Hepatocyte (in vitro differentiated cells): ENCODE measurements around the gene LYZ. TPM values are rescaled to one million over a fixed set of nuclear protein-coding genes. Genes with fewer than 3 reads are reported as not detected.

Source experiments
- DNase-seq: peaks from one replicate; pipeline ENCODE4 v3.0.0-alpha.2; 2016; ENCODE audit warnings: low spot score
- H2AFZ ChIP-seq: fragments of 200-600 bp; sonication (generic); 2 replicates; pipeline ENCODE4 v1.6.0; 2016; ENCODE audit warnings: antibody characterized with exemption, mild to moderate bottlenecking
- H3K27ac ChIP-seq: fragments of 200-600 bp; sonication (generic); 2 replicates; pipeline ENCODE4 v1.5.1; 2016; ENCODE audit warnings: mild to moderate bottlenecking
- H3K27me3 ChIP-seq: fragments of 200-600 bp; sonication (generic); 2 replicates; pipeline ENCODE4 v1.6.1; 2016
- H3K36me3 ChIP-seq: fragments of 200-600 bp; sonication (generic); replicated peaks from 2 replicates; pipeline ENCODE4 v1.5.1; 2016; ENCODE audit warnings: low read depth; ENCODE audit not compliant: insufficient read depth
- H3K4me1 ChIP-seq: fragments of 200-600 bp; sonication (generic); 2 replicates; pipeline ENCODE4 v1.5.1; 2016; ENCODE audit warnings: mild to moderate bottlenecking, moderate library complexity; ENCODE audit not compliant: insufficient read depth
- H3K4me2 ChIP-seq: fragments of 200-600 bp; sonication (generic); 2 replicates; pipeline ENCODE4 v1.6.0; 2016
- H3K4me3 ChIP-seq: fragments of 200-600 bp; sonication (generic); 2 replicates; pipeline ENCODE4 v1.5.1; 2016; ENCODE audit warnings: mild to moderate bottlenecking
- H3K79me2 ChIP-seq: fragments of 200-600 bp; sonication (generic); 2 replicates; pipeline ENCODE4 v1.6.0; 2017; ENCODE audit warnings: mild to moderate bottlenecking
- H3K9me2 ChIP-seq: fragments of 200-600 bp; sonication (generic); replicated peaks from 2 replicates; pipeline ENCODE4 v1.6.0; 2017; ENCODE audit warnings: mild to moderate bottlenecking; ENCODE audit not compliant: insufficient read depth
- H3K9me3 ChIP-seq: fragments of 200-600 bp; sonication (generic); 2 replicates; pipeline ENCODE4 v1.5.1; 2016; ENCODE audit warnings: low read depth, mild to moderate bottlenecking
- H4K20me1 ChIP-seq: fragments of 200-600 bp; sonication (generic); 2 replicates; pipeline ENCODE4 v1.6.0; 2016; ENCODE audit warnings: mild to moderate bottlenecking; ENCODE audit not compliant: insufficient read depth, poor library complexity, severe bottlenecking
- CTCF ChIP-seq: fragments of 200-600 bp; sonication (generic); IDR thresholded peaks from 2 replicates; pipeline ENCODE4 v1.5.1; 2016; ENCODE audit warnings: antibody characterized with exemption, mild to moderate bottlenecking; ENCODE audit not compliant: poor library complexity
- EZH2 ChIP-seq: fragments of 200-600 bp; sonication (generic); IDR thresholded peaks from 2 replicates; pipeline ENCODE4 v1.6.1; 2016; ENCODE audit warnings: antibody characterized with exemption, mild to moderate bottlenecking, borderline replicate concordance
- EZH2phosphoT487 ChIP-seq: fragments of 200-600 bp; sonication (generic); IDR thresholded peaks from one replicate; pipeline ENCODE4 v1.6.1; 2018; ENCODE audit warnings: antibody characterized with exemption, mild to moderate bottlenecking, low read depth, moderate library complexity; ENCODE audit not compliant: unreplicated experiment, severe bottlenecking
- WGBS: methylation state at CpG from one replicate; pipeline ENCODE4 v1.1.6; 2016; ENCODE audit warnings: low lambda C conversion rate; ENCODE audit errors: missing lambda C conversion rate; 5-methylcytosine and 5-hydroxymethylcytosine counted together
- polyA plus RNA-seq: library from polyadenylated mRNA; unstranded; fragments of >200 nt; fragmentation: Nextera tagmentation; extraction: Ambion mirVana; gene quantifications from 2 replicates; pipeline ENCODE4 v1.2.1, GENCODE V29; 2016
- total RNA-seq: library from RNA; depleted of rRNA; stranded (reverse); fragments of >200 nt; gene quantifications from 2 replicates; pipeline ENCODE4 v1.2.3, GENCODE V29; 2014

Gene LYZ
- total and polyA plus RNA-seq, 2 experiments from 2014 or later: 170 to 282 TPM

- WGBS: 98% methylated on average over 5 of the region's 5 CpGs
- H3K4me2 ChIP-seq: no peak overlapping the region
- no peak overlapping the region for H2AFZ ChIP-seq
- no peaks in the 10 kb centered on the region for H3K79me2 ChIP-seq
- no peaks in the 10 kb centered on the region for H3K27me3 ChIP-seq
- DNase-seq: no peak
- no peaks in the 10 kb centered on the region for H3K4me1 ChIP-seq
- no peak overlapping the region for H3K27ac ChIP-seq
- H3K36me3 ChIP-seq: no peaks in the 10 kb centered on the region
- H3K9me2 ChIP-seq: no peaks in the 10 kb centered on the region
- no peaks in the 10 kb centered on the region for H3K9me3 ChIP-seq
- H3K4me3 ChIP-seq: no peak overlapping the region
- TF ChIP-seq CTCF: no peak
- TF ChIP-seq EZH2phosphoT487: no peak
- TF ChIP-seq EZH2: no peak
- H4K20me1 ChIP-seq: no peaks in the 10 kb centered on the region
These were observed 4.7 kb downstream of the LYZ start for GRCh38 chr12:69352904-69353303.

- no peaks in the 10 kb centered on the region for H4K20me1 ChIP-seq
- no peaks in the 10 kb centered on the region for H3K9me2 ChIP-seq
- TF ChIP-seq EZH2phosphoT487 (no peak), EZH2 (no peak), CTCF (no peak)
- H3K4me3 ChIP-seq: no peak overlapping the region
- no peaks in the 10 kb centered on the region for H3K79me2 ChIP-seq
- no peaks in the 10 kb centered on the region for H3K36me3 ChIP-seq
- H3K4me1 ChIP-seq: no peaks in the 10 kb centered on the region
- no peak overlapping the region for H3K27ac ChIP-seq
- no peak for DNase-seq
- WGBS: 81% methylated on average over 1 of the region's 1 CpG
- no peak overlapping the region for H2AFZ ChIP-seq
- H3K9me3 ChIP-seq: no peaks in the 10 kb centered on the region
- no peak overlapping the region for H3K4me2 ChIP-seq
- no peaks in the 10 kb centered on the region for H3K27me3 ChIP-seq
These were observed 6.0 kb downstream of the LYZ start for GRCh38 chr12:69354172-69354555.

- H3K27me3 ChIP-seq: no peaks in the 10 kb centered on the region
- no peak overlapping the region for H2AFZ ChIP-seq
- H4K20me1 ChIP-seq: no peaks in the 10 kb centered on the region
- no peak overlapping the region for H3K27ac ChIP-seq
- 90% methylated on average over 1 of the region's 1 CpG for WGBS
- H3K4me3 ChIP-seq: no peak overlapping the region
- H3K4me1 ChIP-seq: no peaks in the 10 kb centered on the region
- H3K79me2 ChIP-seq: no peaks in the 10 kb centered on the region
- no peak for DNase-seq
- H3K4me2 ChIP-seq: no peak overlapping the region
- H3K9me2 ChIP-seq: no peaks in the 10 kb centered on the region
- H3K9me3 ChIP-seq: no peaks in the 10 kb centered on the region
- H3K36me3 ChIP-seq: no peaks in the 10 kb centered on the region
- no peak for TF ChIP-seq EZH2
- TF ChIP-seq EZH2phosphoT487: no peak
- no peak for TF ChIP-seq CTCF
These were observed 6.5 kb downstream of the LYZ start for GRCh38 chr12:69354556-69355187.
